Measurements from ENCODE around the gene RHOF.

Gene RHOF

GRCh38 chr12:121804417-121805111, 11.1 kb upstream of the RHOF start:
- DNase-seq (ENCODE audit: low read depth): no peak

- no peak for DNase-seq (ENCODE audit: low read depth)
Observed at GRCh38 chr12:121803861-121804416, 10.5 kb upstream of the RHOF start, which contains the start of gene SETD1B. TSS of gene SETD1B (plus strand) at chr12:121804009. CDS start at chr12:121804738, 729 bp downstream.

- peak; percentile 78 for DNase-seq (ENCODE audit: low read depth)
Observed at GRCh38 chr12:121802843-121803698, 9.6 kb upstream of the RHOF start.

- no peak for DNase-seq (ENCODE audit: low read depth)
Observed at GRCh38 chr12:121802485-121802842, 9.0 kb upstream of the RHOF start.

- no peak for DNase-seq (ENCODE audit: low read depth)
Observed at GRCh38 chr12:121801595-121802484, 8.4 kb upstream of the RHOF start.

GRCh38 chr12:121800694-121801594, 7.5 kb upstream of the RHOF start:
- DNase-seq (ENCODE audit: low read depth): no peak

GRCh38 chr12:121799842-121800693, 6.6 kb upstream of the RHOF start:
- DNase-seq (ENCODE audit: low read depth): no peak

GRCh38 chr12:121799156-121799841, 5.8 kb upstream of the RHOF start:
- no peak for DNase-seq (ENCODE audit: low read depth)

- no peak for DNase-seq (ENCODE audit: low read depth)
Observed at GRCh38 chr12:121798787-121799155, 5.3 kb upstream of the RHOF start.

- DNase-seq (ENCODE audit: low read depth): no peak
Observed at GRCh38 chr12:121797937-121798786, 4.7 kb upstream of the RHOF start.

GRCh38 chr12:121796855-121797751, 3.6 kb upstream of the RHOF start:
- no peak for DNase-seq (ENCODE audit: low read depth)

GRCh38 chr12:121795034-121795968, 1.8 kb upstream of the RHOF start:
- DNase-seq (ENCODE audit: low read depth): peak; percentile 78

- no peak for DNase-seq (ENCODE audit: low read depth)
Observed at GRCh38 chr12:121794534-121795033, 1.1 kb upstream of the RHOF start.

- peak; percentile 93 for DNase-seq (ENCODE audit: low read depth)
Observed at GRCh38 chr12:121793838-121794533, 498 bp upstream of the RHOF start.

Measured in activated gamma-delta T cell treated with anti-CD3 and anti-CD28 coated beads, Interleukin-2, amount 50 U/mL, for 16 hours (primary cell).